ENCODE data around the gene C5AR1.

DNA sequence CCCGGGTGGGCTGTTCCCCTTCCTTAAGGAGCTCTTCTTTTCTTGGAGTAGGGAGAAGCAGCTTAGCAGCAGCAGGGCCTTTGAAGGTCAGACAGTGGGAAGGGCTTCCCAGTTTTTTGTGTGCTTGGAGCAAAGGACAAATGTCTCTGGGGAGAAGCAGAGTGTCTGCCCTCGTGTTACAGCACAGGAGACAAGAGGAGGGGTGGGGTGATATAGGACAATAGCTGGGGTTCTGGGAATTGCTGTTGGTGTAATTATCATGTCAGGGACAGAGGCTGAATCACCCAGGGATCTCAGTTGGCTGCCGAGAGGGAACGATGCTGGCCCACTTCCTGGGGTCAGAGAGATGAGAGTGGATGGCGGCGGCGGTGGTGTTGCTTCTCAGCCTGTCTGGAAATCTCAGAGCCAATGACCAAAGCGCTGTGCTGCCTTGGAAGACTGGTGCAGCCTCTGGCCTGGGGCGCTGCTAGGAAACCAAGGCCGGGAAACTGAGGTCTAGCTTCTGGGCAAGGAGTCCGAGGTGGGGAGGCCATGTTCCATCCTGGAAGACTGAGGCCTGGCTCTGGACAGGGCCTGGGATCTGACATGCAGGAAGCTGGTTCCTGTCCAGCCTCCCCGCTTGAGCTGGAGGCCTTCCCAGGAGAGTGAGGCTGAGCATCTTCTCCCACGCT lies 33.7 kb upstream of the C5AR1 start:
- TF ChIP-seq, protein P1, sequence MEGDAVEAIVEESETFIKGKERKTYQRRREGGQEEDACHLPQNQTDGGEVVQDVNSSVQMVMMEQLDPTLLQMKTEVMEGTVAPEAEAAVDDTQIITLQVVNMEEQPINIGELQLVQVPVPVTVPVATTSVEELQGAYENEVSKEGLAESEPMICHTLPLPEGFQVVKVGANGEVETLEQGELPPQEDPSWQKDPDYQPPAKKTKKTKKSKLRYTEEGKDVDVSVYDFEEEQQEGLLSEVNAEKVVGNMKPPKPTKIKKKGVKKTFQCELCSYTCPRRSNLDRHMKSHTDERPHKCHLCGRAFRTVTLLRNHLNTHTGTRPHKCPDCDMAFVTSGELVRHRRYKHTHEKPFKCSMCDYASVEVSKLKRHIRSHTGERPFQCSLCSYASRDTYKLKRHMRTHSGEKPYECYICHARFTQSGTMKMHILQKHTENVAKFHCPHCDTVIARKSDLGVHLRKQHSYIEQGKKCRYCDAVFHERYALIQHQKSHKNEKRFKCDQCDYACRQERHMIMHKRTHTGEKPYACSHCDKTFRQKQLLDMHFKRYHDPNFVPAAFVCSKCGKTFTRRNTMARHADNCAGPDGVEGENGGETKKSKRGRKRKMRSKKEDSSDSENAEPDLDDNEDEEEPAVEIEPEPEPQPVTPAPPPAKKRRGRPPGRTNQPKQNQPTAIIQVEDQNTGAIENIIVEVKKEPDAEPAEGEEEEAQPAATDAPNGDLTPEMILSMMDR (IDR thresholded peaks at IDR 0.05) = no peak
- no peak for TF ChIP-seq POLR2A (IDR thresholded peaks at IDR 0.05)

All from thyroid gland (tissue), 4 donors.